Measurements from ENCODE around the gene RAET1L.
"Not testable (repeated sequence)": the region's sequence is repeated elsewhere in the genome, so short reads cannot be mapped to it uniquely, and the experiment has no call there.

DNA sequence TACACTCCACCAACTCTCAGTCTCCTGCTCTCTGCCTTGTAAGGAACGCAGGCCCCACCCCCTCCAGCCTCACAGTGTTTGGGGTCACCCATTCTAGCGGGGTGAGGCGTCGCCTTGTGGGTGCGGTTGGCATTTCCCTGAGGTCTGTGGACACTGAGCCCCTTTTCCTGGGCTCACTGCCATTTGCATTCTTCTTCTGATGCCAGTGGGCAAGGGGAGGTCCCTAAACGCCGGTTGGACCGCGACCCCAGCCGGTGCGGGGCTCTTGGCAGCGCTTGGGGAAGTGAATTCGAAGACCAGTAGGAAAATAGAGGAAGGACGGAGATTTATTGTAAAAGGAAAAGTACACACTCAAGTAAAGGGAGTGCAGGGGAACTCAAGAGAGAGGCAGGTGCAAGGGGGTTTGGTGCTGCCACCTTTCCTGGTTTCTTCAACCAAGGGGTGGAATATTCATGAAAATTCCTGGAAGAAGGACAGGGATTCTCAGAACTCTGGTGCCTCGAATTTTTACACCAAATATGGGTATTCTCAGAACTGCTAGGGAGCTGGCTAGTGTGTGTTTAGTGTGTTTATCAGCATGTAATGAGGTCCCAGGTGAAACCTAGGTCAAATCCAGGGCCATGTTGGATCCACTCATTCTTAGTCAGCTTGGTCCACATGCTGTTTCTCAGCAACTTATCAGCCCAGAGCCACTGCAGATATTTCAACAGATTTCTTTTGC, 9.9 kb downstream of the RAET1L start:
- TF ChIP-seq, protein P1, sequence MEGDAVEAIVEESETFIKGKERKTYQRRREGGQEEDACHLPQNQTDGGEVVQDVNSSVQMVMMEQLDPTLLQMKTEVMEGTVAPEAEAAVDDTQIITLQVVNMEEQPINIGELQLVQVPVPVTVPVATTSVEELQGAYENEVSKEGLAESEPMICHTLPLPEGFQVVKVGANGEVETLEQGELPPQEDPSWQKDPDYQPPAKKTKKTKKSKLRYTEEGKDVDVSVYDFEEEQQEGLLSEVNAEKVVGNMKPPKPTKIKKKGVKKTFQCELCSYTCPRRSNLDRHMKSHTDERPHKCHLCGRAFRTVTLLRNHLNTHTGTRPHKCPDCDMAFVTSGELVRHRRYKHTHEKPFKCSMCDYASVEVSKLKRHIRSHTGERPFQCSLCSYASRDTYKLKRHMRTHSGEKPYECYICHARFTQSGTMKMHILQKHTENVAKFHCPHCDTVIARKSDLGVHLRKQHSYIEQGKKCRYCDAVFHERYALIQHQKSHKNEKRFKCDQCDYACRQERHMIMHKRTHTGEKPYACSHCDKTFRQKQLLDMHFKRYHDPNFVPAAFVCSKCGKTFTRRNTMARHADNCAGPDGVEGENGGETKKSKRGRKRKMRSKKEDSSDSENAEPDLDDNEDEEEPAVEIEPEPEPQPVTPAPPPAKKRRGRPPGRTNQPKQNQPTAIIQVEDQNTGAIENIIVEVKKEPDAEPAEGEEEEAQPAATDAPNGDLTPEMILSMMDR (IDR thresholded peaks at IDR 0.05) = not testable (repeated sequence)
- TF ChIP-seq, protein P2, sequence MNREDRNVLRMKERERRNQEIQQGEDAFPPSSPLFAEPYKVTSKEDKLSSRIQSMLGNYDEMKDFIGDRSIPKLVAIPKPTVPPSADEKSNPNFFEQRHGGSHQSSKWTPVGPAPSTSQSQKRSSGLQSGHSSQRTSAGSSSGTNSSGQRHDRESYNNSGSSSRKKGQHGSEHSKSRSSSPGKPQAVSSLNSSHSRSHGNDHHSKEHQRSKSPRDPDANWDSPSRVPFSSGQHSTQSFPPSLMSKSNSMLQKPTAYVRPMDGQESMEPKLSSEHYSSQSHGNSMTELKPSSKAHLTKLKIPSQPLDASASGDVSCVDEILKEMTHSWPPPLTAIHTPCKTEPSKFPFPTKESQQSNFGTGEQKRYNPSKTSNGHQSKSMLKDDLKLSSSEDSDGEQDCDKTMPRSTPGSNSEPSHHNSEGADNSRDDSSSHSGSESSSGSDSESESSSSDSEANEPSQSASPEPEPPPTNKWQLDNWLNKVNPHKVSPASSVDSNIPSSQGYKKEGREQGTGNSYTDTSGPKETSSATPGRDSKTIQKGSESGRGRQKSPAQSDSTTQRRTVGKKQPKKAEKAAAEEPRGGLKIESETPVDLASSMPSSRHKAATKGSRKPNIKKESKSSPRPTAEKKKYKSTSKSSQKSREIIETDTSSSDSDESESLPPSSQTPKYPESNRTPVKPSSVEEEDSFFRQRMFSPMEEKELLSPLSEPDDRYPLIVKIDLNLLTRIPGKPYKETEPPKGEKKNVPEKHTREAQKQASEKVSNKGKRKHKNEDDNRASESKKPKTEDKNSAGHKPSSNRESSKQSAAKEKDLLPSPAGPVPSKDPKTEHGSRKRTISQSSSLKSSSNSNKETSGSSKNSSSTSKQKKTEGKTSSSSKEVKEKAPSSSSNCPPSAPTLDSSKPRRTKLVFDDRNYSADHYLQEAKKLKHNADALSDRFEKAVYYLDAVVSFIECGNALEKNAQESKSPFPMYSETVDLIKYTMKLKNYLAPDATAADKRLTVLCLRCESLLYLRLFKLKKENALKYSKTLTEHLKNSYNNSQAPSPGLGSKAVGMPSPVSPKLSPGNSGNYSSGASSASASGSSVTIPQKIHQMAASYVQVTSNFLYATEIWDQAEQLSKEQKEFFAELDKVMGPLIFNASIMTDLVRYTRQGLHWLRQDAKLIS (CRISPR knock-in tag; IDR thresholded peaks at IDR 0.05; ENCODE audit: borderline replicate concordance) = not testable (repeated sequence)
- TF ChIP-seq, protein P3, sequence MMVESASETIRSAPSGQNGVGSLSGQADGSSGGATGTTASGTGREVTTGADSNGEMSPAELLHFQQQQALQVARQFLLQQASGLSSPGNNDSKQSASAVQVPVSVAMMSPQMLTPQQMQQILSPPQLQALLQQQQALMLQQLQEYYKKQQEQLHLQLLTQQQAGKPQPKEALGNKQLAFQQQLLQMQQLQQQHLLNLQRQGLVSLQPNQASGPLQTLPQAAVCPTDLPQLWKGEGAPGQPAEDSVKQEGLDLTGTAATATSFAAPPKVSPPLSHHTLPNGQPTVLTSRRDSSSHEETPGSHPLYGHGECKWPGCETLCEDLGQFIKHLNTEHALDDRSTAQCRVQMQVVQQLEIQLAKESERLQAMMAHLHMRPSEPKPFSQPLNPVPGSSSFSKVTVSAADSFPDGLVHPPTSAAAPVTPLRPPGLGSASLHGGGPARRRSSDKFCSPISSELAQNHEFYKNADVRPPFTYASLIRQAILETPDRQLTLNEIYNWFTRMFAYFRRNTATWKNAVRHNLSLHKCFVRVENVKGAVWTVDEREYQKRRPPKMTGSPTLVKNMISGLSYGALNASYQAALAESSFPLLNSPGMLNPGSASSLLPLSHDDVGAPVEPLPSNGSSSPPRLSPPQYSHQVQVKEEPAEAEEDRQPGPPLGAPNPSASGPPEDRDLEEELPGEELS (CRISPR knock-in tag; IDR thresholded peaks at IDR 0.05) = not testable (repeated sequence)
- TF ChIP-seq GTF2I (CRISPR knock-in tag; conservative IDR thresholded peaks at IDR 0.05); ATF1 (CRISPR knock-in tag; IDR thresholded peaks at IDR 0.05); TEAD1 (CRISPR knock-in tag; IDR thresholded peaks at IDR 0.05); CREB1 (CRISPR knock-in tag; IDR thresholded peaks at IDR 0.05): not testable (repeated sequence)
- TF ChIP-seq, protein P4, sequence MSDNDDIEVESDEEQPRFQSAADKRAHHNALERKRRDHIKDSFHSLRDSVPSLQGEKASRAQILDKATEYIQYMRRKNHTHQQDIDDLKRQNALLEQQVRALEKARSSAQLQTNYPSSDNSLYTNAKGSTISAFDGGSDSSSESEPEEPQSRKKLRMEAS (CRISPR knock-in tag; IDR thresholded peaks at IDR 0.05) = not testable (repeated sequence)
- TF ChIP-seq, protein P5, sequence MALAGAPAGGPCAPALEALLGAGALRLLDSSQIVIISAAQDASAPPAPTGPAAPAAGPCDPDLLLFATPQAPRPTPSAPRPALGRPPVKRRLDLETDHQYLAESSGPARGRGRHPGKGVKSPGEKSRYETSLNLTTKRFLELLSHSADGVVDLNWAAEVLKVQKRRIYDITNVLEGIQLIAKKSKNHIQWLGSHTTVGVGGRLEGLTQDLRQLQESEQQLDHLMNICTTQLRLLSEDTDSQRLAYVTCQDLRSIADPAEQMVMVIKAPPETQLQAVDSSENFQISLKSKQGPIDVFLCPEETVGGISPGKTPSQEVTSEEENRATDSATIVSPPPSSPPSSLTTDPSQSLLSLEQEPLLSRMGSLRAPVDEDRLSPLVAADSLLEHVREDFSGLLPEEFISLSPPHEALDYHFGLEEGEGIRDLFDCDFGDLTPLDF (CRISPR knock-in tag; IDR thresholded peaks at IDR 0.05) = not testable (repeated sequence)

All from WTC11 (cell line).